ENCODE measurements around the gene KCNC3.
A peak's percentile ranks its signal among the peaks of the same experiment; 100 is the strongest.

The KCNC3 gene

DNA sequence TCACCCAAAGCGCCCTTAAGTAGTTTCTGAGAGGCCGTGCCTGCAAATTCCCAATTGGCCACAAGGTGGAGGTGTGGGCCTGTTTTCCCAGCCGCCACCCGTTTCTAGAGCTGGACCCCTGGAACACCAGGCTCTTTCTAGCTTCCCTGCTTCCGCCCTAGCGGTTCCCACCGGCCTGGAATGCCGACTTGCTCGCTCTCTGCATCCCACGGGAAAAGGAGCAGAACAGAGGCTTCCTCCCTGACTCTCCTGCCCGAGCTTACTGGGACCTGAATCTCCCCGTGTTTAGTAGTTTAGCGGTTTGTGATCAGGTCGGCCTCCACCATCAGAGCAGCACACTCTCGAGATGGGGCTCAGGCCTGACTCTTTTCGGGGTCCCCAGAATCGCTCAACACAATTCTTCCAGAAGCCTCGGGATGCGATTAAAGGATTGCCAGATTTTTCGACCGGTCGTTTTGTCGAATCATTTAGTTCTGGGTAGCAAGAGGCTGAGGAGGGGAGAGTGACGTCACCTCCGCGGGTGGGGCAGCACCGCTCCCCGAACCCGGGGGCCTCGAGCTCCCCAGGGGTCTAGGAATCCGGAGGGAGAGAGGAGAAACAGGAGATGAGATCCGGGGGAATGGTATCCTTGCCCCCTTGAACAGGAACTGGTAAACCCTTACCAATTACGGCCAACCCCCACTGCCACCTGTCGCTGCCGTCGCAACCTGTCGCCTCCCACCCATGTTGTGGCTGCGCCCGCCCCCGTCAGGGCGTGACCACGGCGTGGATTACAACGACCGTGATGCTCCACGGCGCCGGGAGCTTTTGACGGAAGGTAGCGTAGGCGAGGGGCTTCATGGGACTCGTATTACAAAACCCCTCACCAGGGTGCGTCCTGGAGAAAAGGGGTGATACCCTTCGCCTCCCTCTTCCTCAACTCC, 28.3 kb upstream of the KCNC3 start (continued):
- no peak for TF ChIP-seq ZNF830 (tag by site-specific recombination; IDR thresholded peaks at IDR 0.05; ENCODE audit: low read depth)
- TF ChIP-seq SALL2 (tag by site-specific recombination; IDR thresholded peaks at IDR 0.05; ENCODE audit: borderline replicate concordance): no peak
- TF ChIP-seq ZNF658 (tag by site-specific recombination; IDR thresholded peaks at IDR 0.05): no peak
- TF ChIP-seq, protein P1, sequence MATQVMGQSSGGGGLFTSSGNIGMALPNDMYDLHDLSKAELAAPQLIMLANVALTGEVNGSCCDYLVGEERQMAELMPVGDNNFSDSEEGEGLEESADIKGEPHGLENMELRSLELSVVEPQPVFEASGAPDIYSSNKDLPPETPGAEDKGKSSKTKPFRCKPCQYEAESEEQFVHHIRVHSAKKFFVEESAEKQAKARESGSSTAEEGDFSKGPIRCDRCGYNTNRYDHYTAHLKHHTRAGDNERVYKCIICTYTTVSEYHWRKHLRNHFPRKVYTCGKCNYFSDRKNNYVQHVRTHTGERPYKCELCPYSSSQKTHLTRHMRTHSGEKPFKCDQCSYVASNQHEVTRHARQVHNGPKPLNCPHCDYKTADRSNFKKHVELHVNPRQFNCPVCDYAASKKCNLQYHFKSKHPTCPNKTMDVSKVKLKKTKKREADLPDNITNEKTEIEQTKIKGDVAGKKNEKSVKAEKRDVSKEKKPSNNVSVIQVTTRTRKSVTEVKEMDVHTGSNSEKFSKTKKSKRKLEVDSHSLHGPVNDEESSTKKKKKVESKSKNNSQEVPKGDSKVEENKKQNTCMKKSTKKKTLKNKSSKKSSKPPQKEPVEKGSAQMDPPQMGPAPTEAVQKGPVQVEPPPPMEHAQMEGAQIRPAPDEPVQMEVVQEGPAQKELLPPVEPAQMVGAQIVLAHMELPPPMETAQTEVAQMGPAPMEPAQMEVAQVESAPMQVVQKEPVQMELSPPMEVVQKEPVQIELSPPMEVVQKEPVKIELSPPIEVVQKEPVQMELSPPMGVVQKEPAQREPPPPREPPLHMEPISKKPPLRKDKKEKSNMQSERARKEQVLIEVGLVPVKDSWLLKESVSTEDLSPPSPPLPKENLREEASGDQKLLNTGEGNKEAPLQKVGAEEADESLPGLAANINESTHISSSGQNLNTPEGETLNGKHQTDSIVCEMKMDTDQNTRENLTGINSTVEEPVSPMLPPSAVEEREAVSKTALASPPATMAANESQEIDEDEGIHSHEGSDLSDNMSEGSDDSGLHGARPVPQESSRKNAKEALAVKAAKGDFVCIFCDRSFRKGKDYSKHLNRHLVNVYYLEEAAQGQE (tag by site-specific recombination; IDR thresholded peaks at IDR 0.05): no peak
- no peak for TF ChIP-seq ZNF645 (tag by site-specific recombination; IDR thresholded peaks at IDR 0.05)
- TF ChIP-seq FEZF1 (tag by site-specific recombination; IDR thresholded peaks at IDR 0.05): no peak
- TF ChIP-seq ZNF514 (tag by site-specific recombination; IDR thresholded peaks at IDR 0.05): no peak
- no peak for TF ChIP-seq ZNF324 (tag by site-specific recombination; IDR thresholded peaks at IDR 0.05)
- TF ChIP-seq ZNF341 (tag by site-specific recombination; IDR thresholded peaks at IDR 0.05; ENCODE audit: low read depth): no peak
- no peak for TF ChIP-seq ZNF37A (tag by site-specific recombination; IDR thresholded peaks at IDR 0.05)
- no peak for TF ChIP-seq ZNF16 (tag by site-specific recombination; IDR thresholded peaks at IDR 0.05; ENCODE audit: low read depth)
- TF ChIP-seq ZNF2 (tag by site-specific recombination; IDR thresholded peaks at IDR 0.05): peak; percentile 98
- TF ChIP-seq ZNF621 (tag by site-specific recombination; IDR thresholded peaks at IDR 0.05): no peak
- peak; percentile 73 for TF ChIP-seq PRDM10 (tag by site-specific recombination; IDR thresholded peaks at IDR 0.05)
- peak; percentile 28; the same call in 1 of the 2 replicates for TF ChIP-seq KLF8 (tag by site-specific recombination; IDR thresholded peaks at IDR 0.05)
- TF ChIP-seq ZNF223 (tag by site-specific recombination; IDR thresholded peaks at IDR 0.05): peak; percentile 29; the same call in 1 of the 2 replicates
- no peak for TF ChIP-seq ZFP69B (tag by site-specific recombination; IDR thresholded peaks at IDR 0.05)
- TF ChIP-seq, protein P2, sequence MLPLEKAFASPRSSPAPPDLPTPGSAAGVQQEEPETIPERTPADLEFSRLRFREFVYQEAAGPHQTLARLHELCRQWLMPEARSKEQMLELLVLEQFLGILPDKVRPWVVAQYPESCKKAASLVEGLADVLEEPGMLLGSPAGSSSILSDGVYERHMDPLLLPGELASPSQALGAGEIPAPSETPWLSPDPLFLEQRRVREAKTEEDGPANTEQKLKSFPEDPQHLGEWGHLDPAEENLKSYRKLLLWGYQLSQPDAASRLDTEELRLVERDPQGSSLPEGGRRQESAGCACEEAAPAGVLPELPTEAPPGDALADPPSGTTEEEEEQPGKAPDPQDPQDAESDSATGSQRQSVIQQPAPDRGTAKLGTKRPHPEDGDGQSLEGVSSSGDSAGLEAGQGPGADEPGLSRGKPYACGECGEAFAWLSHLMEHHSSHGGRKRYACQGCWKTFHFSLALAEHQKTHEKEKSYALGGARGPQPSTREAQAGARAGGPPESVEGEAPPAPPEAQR (tag by site-specific recombination; IDR thresholded peaks at IDR 0.05): no peak
- TF ChIP-seq ZNF19 (tag by site-specific recombination; IDR thresholded peaks at IDR 0.05; ENCODE audit: low read depth): no peak
- TF ChIP-seq ZNF174 (tag by site-specific recombination; IDR thresholded peaks at IDR 0.05): no peak
- TF ChIP-seq ZNF518A (tag by site-specific recombination; conservative IDR thresholded peaks at IDR 0.05; ENCODE audit: low read depth): no peak
- no peak for TF ChIP-seq ZNF548 (tag by site-specific recombination; IDR thresholded peaks at IDR 0.05)
- TF ChIP-seq, protein P3, sequence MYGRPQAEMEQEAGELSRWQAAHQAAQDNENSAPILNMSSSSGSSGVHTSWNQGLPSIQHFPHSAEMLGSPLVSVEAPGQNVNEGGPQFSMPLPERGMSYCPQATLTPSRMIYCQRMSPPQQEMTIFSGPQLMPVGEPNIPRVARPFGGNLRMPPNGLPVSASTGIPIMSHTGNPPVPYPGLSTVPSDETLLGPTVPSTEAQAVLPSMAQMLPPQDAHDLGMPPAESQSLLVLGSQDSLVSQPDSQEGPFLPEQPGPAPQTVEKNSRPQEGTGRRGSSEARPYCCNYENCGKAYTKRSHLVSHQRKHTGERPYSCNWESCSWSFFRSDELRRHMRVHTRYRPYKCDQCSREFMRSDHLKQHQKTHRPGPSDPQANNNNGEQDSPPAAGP (tag by site-specific recombination; IDR thresholded peaks at IDR 0.05): no peak

All from HEK293 (cell line).